BE2C (cell line): Measurements from ENCODE around the gene UBE3B.

ENCODE experiments used
- DNase-seq: peaks from one replicate; pipeline ENCODE4 v3.0.0-alpha.2; 2020
- H3K27me3 ChIP-seq: fragments of 250-450 bp; sonication (Bioruptor Pico); 2 replicates; pipeline ENCODE4 v1.5.1; 2020; ENCODE audit warnings: mild to moderate bottlenecking
- H3K36me3 ChIP-seq: fragments of 250-450 bp; sonication (Bioruptor Pico); 2 replicates; pipeline ENCODE4 v1.5.1; 2020; ENCODE audit warnings: mild to moderate bottlenecking
- H3K4me1 ChIP-seq: fragments of 250-450 bp; sonication (Bioruptor Pico); 2 replicates; pipeline ENCODE4 v1.5.1; 2020
- H3K4me3 ChIP-seq: 2 replicates; pipeline ENCODE4 v1.5.1; 2011; ENCODE audit warnings: low read depth, low read length
- H3K9me3 ChIP-seq: fragments of 250-450 bp; sonication (Bioruptor Pico); 2 replicates; pipeline ENCODE4 v1.5.1; 2020
- CTCF ChIP-seq: IDR thresholded peaks from 2 replicates; pipeline ENCODE4 v1.5.1; 2012; ENCODE audit warnings: mild to moderate bottlenecking, low read depth, low read length

UBE3B gene

GRCh38 chr12:109566424-109566823 is 89.0 kb downstream of the UBE3B start:
- H3K27me3 ChIP-seq, result no peaks in the 10 kb centered on the region
- H3K9me3 ChIP-seq, result no peaks in the 10 kb centered on the region; the same call in 1 of the 2 replicates
- H3K36me3 ChIP-seq, result peaks cover 8% of the 10 kb centered on the region; the same call in 1 of the 2 replicates
- H3K4me3 ChIP-seq, result no peak overlapping the region
- no peaks in the 10 kb centered on the region for H3K4me1 ChIP-seq
- TF ChIP-seq CTCF, result no peak
- no peak for DNase-seq

GRCh38 chr12:109567296-109567695 is 89.9 kb downstream of the UBE3B start:
- peaks cover 8% of the 10 kb centered on the region; the same call in 1 of the 2 replicates for H3K36me3 ChIP-seq
- no peak for DNase-seq
- TF ChIP-seq CTCF, result no peak
- no peaks in the 10 kb centered on the region for H3K27me3 ChIP-seq
- no peak overlapping the region for H3K4me3 ChIP-seq
- H3K9me3 ChIP-seq, result no peaks in the 10 kb centered on the region; the same call in 1 of the 2 replicates
- no peaks in the 10 kb centered on the region for H3K4me1 ChIP-seq

GRCh38 chr12:109567967-109568366 is 90.5 kb downstream of the UBE3B start:
- no peaks in the 10 kb centered on the region for H3K27me3 ChIP-seq
- no peaks in the 10 kb centered on the region for H3K4me1 ChIP-seq
- no peak overlapping the region for H3K4me3 ChIP-seq
- peaks cover 8% of the 10 kb centered on the region; the same call in 1 of the 2 replicates for H3K36me3 ChIP-seq
- no peak for DNase-seq
- no peak for TF ChIP-seq CTCF
- no peaks in the 10 kb centered on the region for H3K9me3 ChIP-seq

GRCh38 chr12:109568486-109568885 is 91.1 kb downstream of the UBE3B start:
- H3K27me3 ChIP-seq, result no peaks in the 10 kb centered on the region
- H3K4me3 ChIP-seq, result no peak overlapping the region
- peaks cover 8% of the 10 kb centered on the region; the same call in 1 of the 2 replicates for H3K36me3 ChIP-seq
- no peak for TF ChIP-seq CTCF
- no peaks in the 10 kb centered on the region for H3K9me3 ChIP-seq
- DNase-seq, result no peak
- no peaks in the 10 kb centered on the region for H3K4me1 ChIP-seq

- TF ChIP-seq CTCF, result no peak
- Histone ChIP-seq H3K4me1 (no peaks in the 10 kb centered on the region), H3K4me3 (no peak overlapping the region), H3K9me3 (no peaks in the 10 kb centered on the region), H3K36me3 (peaks cover 11% of the 10 kb centered on the region; the same call in 1 of the 2 replicates), H3K27me3 (no peaks in the 10 kb centered on the region)
- DNase-seq, result no peak
These were observed 94.5 kb downstream of the UBE3B start for GRCh38 chr12:109571773-109572505.

GRCh38 chr12:109572506-109572845 is 95.0 kb downstream of the UBE3B start:
- peak overlapping the region; percentile 78 for H3K4me3 ChIP-seq
- no peak for DNase-seq
- H3K4me1 ChIP-seq, result no peaks in the 10 kb centered on the region
- no peaks in the 10 kb centered on the region for H3K9me3 ChIP-seq
- H3K36me3 ChIP-seq, result peaks cover 12% of the 10 kb centered on the region
- no peak for TF ChIP-seq CTCF
- H3K27me3 ChIP-seq, result no peaks in the 10 kb centered on the region
